Uterus (tissue), 4 donors: ENCODE measurements around the gene LGALS14. TPM values are rescaled to one million over a fixed set of nuclear protein-coding genes. Genes with fewer than 3 reads are reported as not detected.

Source experiments
- DNase-seq, 2 donors: peaks; one replicate each; pipeline ENCODE4 v3.0.0-alpha.2; 2019 to 2020
- H3K27ac ChIP-seq, 2 donors: fragments of 200-600 bp; sonication (generic); 1 replicate in 1 of 2; 2 replicates in 1 of 2; pipeline ENCODE4 v1.5.1; 2016 to 2018
- H3K27me3 ChIP-seq, 2 donors: fragments of 200-600 bp; sonication (generic); one replicate each; pipeline ENCODE4 v1.5.1; 2018 to 2019; ENCODE audit warnings: control low read depth in 1 of 2
- H3K36me3 ChIP-seq, 2 donors: fragments of 200-600 bp; sonication (generic); one replicate each; pipeline ENCODE4 v1.5.1; 2019; ENCODE audit warnings: control low read depth in 1 of 2
- H3K4me1 ChIP-seq, 2 donors: fragments of 200-600 bp; sonication (generic); one replicate each; pipeline ENCODE4 v1.5.1; 2018 to 2019; ENCODE audit warnings: control low read depth in 1 of 2
- H3K4me3 ChIP-seq, 2 donors: fragments of 200-600 bp; sonication (generic); 1 replicate in 1 of 2; 2 replicates in 1 of 2; pipeline ENCODE4 v1.5.1; 2018 to 2019; ENCODE audit warnings: mild to moderate bottlenecking in 1 of 2
- H3K9me3 ChIP-seq, 2 donors: fragments of 200-600 bp; sonication (generic); one replicate each; pipeline ENCODE4 v1.5.1; 2019; ENCODE audit warnings: control low read depth in 1 of 2
- CTCF ChIP-seq, 4 experiments: fragments of 200-600 bp in 2 of 4; fragments of 450-650 bp in 2 of 4; sonication (generic) in 2 of 4; IDR thresholded peaks; one replicate each; pipeline ENCODE4 v1.5.1; 2016 to 2019; ENCODE audit warnings: antibody characterized with exemption in 4 of 4, mild to moderate bottlenecking in 2 of 4, moderate library complexity in 1 of 4
- POLR2A ChIP-seq, 2 donors: fragments of 450-650 bp; IDR thresholded peaks; one replicate each; pipeline ENCODE4 v1.6.1; 2016; ENCODE audit warnings: antibody characterized with exemption in 2 of 2, mild to moderate bottlenecking in 1 of 2, moderate library complexity in 1 of 2
- intact Hi-C: fragments of 100-400 bp; cut with DNase I; formaldehyde crosslinking; loops from one replicate; pipeline ENCODE4 v1.15.1; 2023; ENCODE audit warnings: low total_unique reads
- total RNA-seq, 4 donors: library from RNA; depleted of rRNA in 3 of 4; stranded (reverse); fragments of >200 nt in 3 of 4; gene quantifications; one replicate each; pipeline versions ENCODE4 v1.1.0 to v1.2.4, GENCODE V29; 2014 to 2023
- donor health status: DM: yes; HTN: yes; CAD: no.

LGALS14 gene
- total RNA-seq, 4 donors from 2014 or later: not detected

- H3K4me1 ChIP-seq: no peaks in the 10 kb centered on the region
- no peaks in the 10 kb centered on the region for H3K36me3 ChIP-seq
- no peak overlapping the region for H3K4me3 ChIP-seq
- no peak overlapping the region for H3K27ac ChIP-seq
- no peak for TF ChIP-seq POLR2A (IDR thresholded peaks at IDR 0.05)
- no peak for TF ChIP-seq CTCF (IDR thresholded peaks at IDR 0.05)
- intact Hi-C loops: no loop called here
- no peak for DNase-seq
- no peaks in the 10 kb centered on the region for H3K9me3 ChIP-seq
- no peaks in the 10 kb centered on the region for H3K27me3 ChIP-seq
Observed at GRCh38 chr19:39736088-39736487, 31.8 kb downstream of the LGALS14 start.

- TF ChIP-seq POLR2A (IDR thresholded peaks at IDR 0.05): no peak
- no peak for TF ChIP-seq CTCF (IDR thresholded peaks at IDR 0.05)
- H3K27ac ChIP-seq: no peak overlapping the region
- no peak for DNase-seq
- no peaks in the 10 kb centered on the region for H3K4me1 ChIP-seq
- no peaks in the 10 kb centered on the region for H3K9me3 ChIP-seq
- no peaks in the 10 kb centered on the region for H3K36me3 ChIP-seq
- no peaks in the 10 kb centered on the region for H3K27me3 ChIP-seq
- intact Hi-C loops: no loop called here
- H3K4me3 ChIP-seq: no peak overlapping the region
Observed at GRCh38 chr19:39737351-39737750, 33.1 kb downstream of the LGALS14 start.

- DNase-seq: no peak
- no peaks in the 10 kb centered on the region for H3K36me3 ChIP-seq
- H3K4me1 ChIP-seq: no peaks in the 10 kb centered on the region
- no peak for TF ChIP-seq CTCF (IDR thresholded peaks at IDR 0.05)
- TF ChIP-seq POLR2A (IDR thresholded peaks at IDR 0.05): no peak
- no peak within 1 kb of the TSS for H3K4me3 ChIP-seq
- no peaks in the 10 kb centered on the region for H3K27me3 ChIP-seq
- no peak within 1 kb of the TSS for H3K27ac ChIP-seq
- intact Hi-C loops: no loop called here
- no peaks in the 10 kb centered on the region for H3K9me3 ChIP-seq
Observed at GRCh38 chr19:39737891-39738290, 33.6 kb downstream of the LGALS14 start, which contains the start of gene CLC. Gene CLC (minus strand): TSS chr19:39738029. CDS start chr19:39737952, 77 bp downstream.

- Histone ChIP-seq H3K4me3 (no peak overlapping the region), H3K4me1 (no peaks in the 10 kb centered on the region), H3K27me3 (no peaks in the 10 kb centered on the region), H3K9me3 (no peaks in the 10 kb centered on the region), H3K36me3 (no peaks in the 10 kb centered on the region), H3K27ac (no peak overlapping the region)
- TF ChIP-seq POLR2A (IDR thresholded peaks at IDR 0.05) (no peak), CTCF (IDR thresholded peaks at IDR 0.05) (no peak)
- intact Hi-C loops: no loop called here
- DNase-seq: no peak
Observed at GRCh38 chr19:39738814-39739213, 34.5 kb downstream of the LGALS14 start.

- H3K4me3 ChIP-seq: no peak overlapping the region
- H3K27ac ChIP-seq: no peak overlapping the region
- DNase-seq: no peak
- H3K36me3 ChIP-seq: no peaks in the 10 kb centered on the region
- H3K9me3 ChIP-seq: no peaks in the 10 kb centered on the region
- no peaks in the 10 kb centered on the region for H3K27me3 ChIP-seq
- no peak for TF ChIP-seq CTCF (IDR thresholded peaks at IDR 0.05)
- no peak for TF ChIP-seq POLR2A (IDR thresholded peaks at IDR 0.05)
- no peaks in the 10 kb centered on the region for H3K4me1 ChIP-seq
- intact Hi-C loops: no loop called here
Observed at GRCh38 chr19:39740395-39740794, 36.1 kb downstream of the LGALS14 start.
